Endodermal cell (in vitro differentiated cells): Measurements from ENCODE around the gene WIPF1. TPM values are rescaled to one million over a fixed set of nuclear protein-coding genes. Genes with fewer than 3 reads are reported as not detected.

Experiments
- DNase-seq: peaks from one replicate; pipeline ENCODE4 v3.0.0-alpha.2; 2017
- H3K27ac ChIP-seq: 2 replicates; pipeline ENCODE4 v1.5.1; 2013; ENCODE audit warnings: mild to moderate bottlenecking, low read depth, low read length, moderate library complexity
- H3K27me3 ChIP-seq: 2 replicates; pipeline ENCODE4 v1.6.1; 2013; ENCODE audit warnings: mild to moderate bottlenecking, low read length, moderate library complexity; ENCODE audit not compliant: insufficient read depth, control insufficient read depth, poor library complexity, severe bottlenecking
- H3K36me3 ChIP-seq: 2 replicates; pipeline ENCODE4 v1.7.0; 2013; ENCODE audit warnings: mild to moderate bottlenecking, low read length, moderate library complexity; ENCODE audit not compliant: control insufficient read depth, insufficient read depth
- H3K4me1 ChIP-seq: one replicate; pipeline ENCODE4 v1.7.0; 2013; ENCODE audit warnings: low read length; ENCODE audit not compliant: control insufficient read depth, insufficient read depth
- H3K4me3 ChIP-seq: 2 replicates; pipeline ENCODE4 v1.5.1; 2013; ENCODE audit warnings: mild to moderate bottlenecking, low read length, moderate library complexity
- H3K9ac ChIP-seq: 2 replicates; pipeline ENCODE4 v1.6.1; 2013; ENCODE audit warnings: mild to moderate bottlenecking, low read length, moderate library complexity; ENCODE audit not compliant: poor library complexity, severe bottlenecking; ENCODE audit errors: extremely low read depth
- H3K9me3 ChIP-seq: 2 replicates; pipeline ENCODE4 v1.6.1; 2013; ENCODE audit warnings: mild to moderate bottlenecking, low read length, moderate library complexity; ENCODE audit not compliant: control insufficient read depth
- H3K27ac Mint-ChIP-seq: 2 replicates; pipeline ENCODE4 v1.8.0; 2020; ENCODE audit warnings: mixed read lengths
- H3K27me3 Mint-ChIP-seq: 2 replicates; pipeline ENCODE4 v1.8.0; 2021; ENCODE audit warnings: mild to moderate bottlenecking, mixed read lengths; ENCODE audit not compliant: insufficient read depth
- H3K36me3 Mint-ChIP-seq: 2 replicates; pipeline ENCODE4 v1.8.0; 2020; ENCODE audit warnings: low read depth, mixed read lengths
- H3K4me1 Mint-ChIP-seq: 2 replicates; pipeline ENCODE4 v1.8.0; 2020; ENCODE audit warnings: mixed read lengths
- H3K4me3 Mint-ChIP-seq: 2 replicates; pipeline ENCODE4 v1.8.0; 2020; ENCODE audit warnings: mild to moderate bottlenecking, moderate library complexity, mixed read lengths
- H3K9me3 Mint-ChIP-seq: 2 replicates; pipeline ENCODE4 v1.8.0; 2020; ENCODE audit warnings: mild to moderate bottlenecking, mixed read lengths
- WGBS, 2 experiments: methylation state at CpG; one replicate each; pipeline versions ENCODE4 v1.1.5 to v1.1.7; 2013; ENCODE audit warnings: missing lambda C conversion rate in 2 of 2, mixed read lengths in 1 of 2; ENCODE audit not compliant: insufficient coverage in 1 of 2, insufficient read length in 1 of 2; 5-methylcytosine and 5-hydroxymethylcytosine counted together
- total RNA-seq, 2 donors: library from RNA; stranded (reverse); fragmentation: NEBNext Ultra II Directional in 1 of 2; extraction: Animal tissue kit (Norgen Biotek cat#: 25700) in 1 of 2; gene quantifications; 2 replicates in 1 of 2; 3 replicates in 1 of 2; pipeline ENCODE4 v1.2.1, GENCODE V29; 2021
- TF ChIP-seq, protein P1 (sequence below): fragments of 200-600 bp; sonication (generic); conservative IDR thresholded peaks from 2 replicates; pipeline ENCODE4 v1.5.0; 2021; ENCODE audit warnings: antibody characterized with exemption, mild to moderate bottlenecking

The WIPF1 gene
- total RNA-seq, 2 donors from 2014 or later = 21.5 to 28.5 TPM

DNA sequence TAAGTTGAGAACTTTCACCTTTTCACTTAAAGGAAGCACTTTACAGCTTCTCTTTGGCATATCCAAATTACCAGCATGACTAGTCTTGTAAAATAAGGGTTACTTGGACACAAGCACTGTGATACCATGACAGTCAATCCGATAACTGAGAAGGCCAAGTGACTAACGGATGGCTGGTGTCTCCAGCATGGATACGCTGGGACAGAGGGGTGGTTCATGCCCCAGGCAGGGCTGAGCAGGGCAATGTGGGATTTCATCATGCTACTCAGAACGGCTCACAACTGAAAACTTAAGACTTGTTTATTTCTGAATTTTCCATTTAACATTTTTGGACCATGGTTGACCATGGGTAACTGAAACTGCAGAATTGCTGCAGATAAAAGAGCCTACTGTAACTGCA, 67.7 kb downstream of the WIPF1 start:
- Histone ChIP-seq H3K27ac (no peak overlapping the region), H3K27me3 (no peaks in the 10 kb centered on the region), H3K4me3 (no peak overlapping the region), H3K36me3 (no peaks in the 10 kb centered on the region), H3K4me1 (no peaks in the 10 kb centered on the region), H3K9me3 (peaks cover 7% of the 10 kb centered on the region), H3K9ac (no peak overlapping the region)
- WGBS, 2 experiments = 90 to 95% methylated on average over 4 of the region's 4 CpGs
- H3K27ac Mint-ChIP-seq = no peak overlapping the region
- H3K4me3 Mint-ChIP-seq = no peak overlapping the region
- no peaks in the 10 kb centered on the region for H3K36me3 Mint-ChIP-seq
- TF ChIP-seq, protein P1, sequence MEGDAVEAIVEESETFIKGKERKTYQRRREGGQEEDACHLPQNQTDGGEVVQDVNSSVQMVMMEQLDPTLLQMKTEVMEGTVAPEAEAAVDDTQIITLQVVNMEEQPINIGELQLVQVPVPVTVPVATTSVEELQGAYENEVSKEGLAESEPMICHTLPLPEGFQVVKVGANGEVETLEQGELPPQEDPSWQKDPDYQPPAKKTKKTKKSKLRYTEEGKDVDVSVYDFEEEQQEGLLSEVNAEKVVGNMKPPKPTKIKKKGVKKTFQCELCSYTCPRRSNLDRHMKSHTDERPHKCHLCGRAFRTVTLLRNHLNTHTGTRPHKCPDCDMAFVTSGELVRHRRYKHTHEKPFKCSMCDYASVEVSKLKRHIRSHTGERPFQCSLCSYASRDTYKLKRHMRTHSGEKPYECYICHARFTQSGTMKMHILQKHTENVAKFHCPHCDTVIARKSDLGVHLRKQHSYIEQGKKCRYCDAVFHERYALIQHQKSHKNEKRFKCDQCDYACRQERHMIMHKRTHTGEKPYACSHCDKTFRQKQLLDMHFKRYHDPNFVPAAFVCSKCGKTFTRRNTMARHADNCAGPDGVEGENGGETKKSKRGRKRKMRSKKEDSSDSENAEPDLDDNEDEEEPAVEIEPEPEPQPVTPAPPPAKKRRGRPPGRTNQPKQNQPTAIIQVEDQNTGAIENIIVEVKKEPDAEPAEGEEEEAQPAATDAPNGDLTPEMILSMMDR = no peak
- DNase-seq = no peak
- no peaks in the 10 kb centered on the region for H3K4me1 Mint-ChIP-seq
- H3K9me3 Mint-ChIP-seq = peaks cover 9% of the 10 kb centered on the region
- no peaks in the 10 kb centered on the region for H3K27me3 Mint-ChIP-seq

DNA sequence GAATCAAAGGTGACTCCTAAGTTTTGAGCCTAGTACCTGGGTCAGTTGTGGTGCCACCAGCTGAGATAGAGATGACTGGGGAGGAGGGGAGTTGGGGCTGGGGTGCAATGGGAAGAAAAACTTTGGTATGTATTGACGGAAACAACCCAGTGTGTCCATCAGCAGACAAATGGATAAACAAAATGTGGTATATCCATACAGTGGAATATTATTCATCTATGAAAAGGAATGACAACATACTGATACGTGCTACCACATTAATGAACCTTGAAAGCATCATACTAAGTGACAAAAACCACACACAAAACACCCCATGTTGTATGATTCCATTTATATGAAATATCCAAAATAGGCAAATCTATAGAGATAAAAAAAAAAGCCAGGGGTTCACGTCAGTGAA, 69.6 kb downstream of the WIPF1 start:
- Histone ChIP-seq H3K4me1 (no peaks in the 10 kb centered on the region), H3K27ac (no peak overlapping the region), H3K36me3 (no peaks in the 10 kb centered on the region), H3K9me3 (peaks cover 7% of the 10 kb centered on the region), H3K4me3 (no peak overlapping the region), H3K27me3 (no peaks in the 10 kb centered on the region), H3K9ac (no peak overlapping the region)
- no peak overlapping the region for H3K4me3 Mint-ChIP-seq
- peaks cover 9% of the 10 kb centered on the region for H3K9me3 Mint-ChIP-seq
- DNase-seq = no peak
- no peaks in the 10 kb centered on the region for H3K4me1 Mint-ChIP-seq
- 92% methylated on average over 3 of the region's 3 CpGs; no CpG with 5 or more reads in 1 of the 2 experiments for WGBS, 2 experiments
- H3K27me3 Mint-ChIP-seq = no peaks in the 10 kb centered on the region
- no peaks in the 10 kb centered on the region for H3K36me3 Mint-ChIP-seq
- TF ChIP-seq, protein P1 = no peak
- no peak overlapping the region for H3K27ac Mint-ChIP-seq

DNA sequence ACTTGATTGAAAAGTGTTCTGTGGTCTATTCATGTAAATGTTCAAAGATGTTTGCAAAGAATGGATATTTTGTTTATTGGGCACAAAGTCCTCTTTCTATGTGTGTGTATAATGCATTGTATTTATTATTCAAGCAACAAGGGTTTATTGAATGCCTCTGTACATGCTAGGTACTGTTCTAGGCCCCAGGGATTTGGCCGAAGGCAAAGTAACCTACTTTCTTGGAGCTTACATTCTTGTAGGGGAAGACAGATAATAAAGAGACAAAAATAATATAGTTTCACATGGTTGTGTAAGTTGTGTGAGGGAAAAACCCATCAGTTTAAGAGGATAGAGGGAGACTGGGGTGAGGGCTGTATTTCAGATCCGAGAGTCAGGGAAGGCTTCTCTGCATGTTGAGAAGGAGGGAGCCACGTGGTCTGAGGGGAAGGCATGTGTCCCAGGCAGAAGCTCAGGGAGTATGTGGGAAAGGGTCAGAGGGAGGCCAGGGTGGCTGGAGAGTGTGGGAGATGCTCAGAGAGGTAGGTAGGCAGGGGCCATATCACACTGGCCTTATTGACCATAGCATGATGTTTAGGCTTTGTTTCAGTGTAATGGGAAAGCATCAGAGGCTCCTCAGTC, 70.4 kb downstream of the WIPF1 start:
- H3K27me3 Mint-ChIP-seq = no peaks in the 10 kb centered on the region
- TF ChIP-seq, protein P1 = no peak
- no peak overlapping the region for H3K4me3 Mint-ChIP-seq

More for the DNA sequence above, 70.4 kb downstream of the WIPF1 start:
- Histone ChIP-seq H3K27ac (no peak overlapping the region), H3K4me1 (no peaks in the 10 kb centered on the region), H3K36me3 (no peaks in the 10 kb centered on the region), H3K9me3 (peaks cover 7% of the 10 kb centered on the region), H3K27me3 (no peaks in the 10 kb centered on the region), H3K9ac (no peak overlapping the region), H3K4me3 (no peak overlapping the region)
- Mint-ChIP-seq H3K36me3 (no peaks in the 10 kb centered on the region), H3K27ac (no peak overlapping the region), H3K4me1 (no peaks in the 10 kb centered on the region), H3K9me3 (peaks cover 9% of the 10 kb centered on the region)
- 89 to 100% methylated on average over 2 to 3 of the region's 3 CpGs for WGBS, 2 experiments
- no peak for DNase-seq
